HCT116 (cell line): ENCODE results near the gene CDK7. TPM values are rescaled to one million over a fixed set of nuclear protein-coding genes. Genes with fewer than 3 reads are reported as not detected.
"Not testable (repeated sequence)": the region's sequence is repeated elsewhere in the genome, so short reads cannot be mapped to it uniquely, and the experiment has no call there.

Source experiments
- ATAC-seq: fragments of 200-7000 bp; cut with Tn5 transposase; 2 replicates; pipeline ENCODE4 v1.9.1; 2020; ENCODE audit warnings: mild to moderate bottlenecking, moderate library complexity
- BruUV-seq: library from RNA; stranded (reverse); fragments of 400-500 nt; replicated peaks from 2 replicates; lab custom pipeline; 2021; lab: Mats Ljungman, UMichigan
- CTCF ChIA-PET: fragments of 300-600 bp; sonication (Branson Sonifier 250); formaldehyde crosslinking; loops from one replicate; lab custom pipeline; 2021; ENCODE audit warnings: antibody characterized with exemption; lab: Charles Lee
- POLR2A ChIA-PET: fragments of 300-600, 350-600 bp; sonication (Branson Sonifier 250); formaldehyde crosslinking; loops from one replicate; lab custom pipeline; 2021; ENCODE audit warnings: antibody characterized with exemption; lab: Charles Lee
- RAD21 ChIA-PET, 2 experiments: fragments of 300-600 bp; sonication (Branson Sonifier 250); formaldehyde crosslinking; loops; one replicate each; lab custom pipeline; 2023; ENCODE audit warnings: low total read pairs in 2 of 2; ENCODE audit not compliant: uncharacterized antibody in 2 of 2, unreplicated experiment in 2 of 2, low non-redundant PET in 1 of 2; lab: Charles Lee
- DNase-seq: peaks from one replicate; pipeline ENCODE4 v3.0.0-alpha.2; 2010; ENCODE audit warnings: low read depth, low spot score
- H2AFZ ChIP-seq: fragments of 200-600 bp; shearing (Covaris generic), sonication (generic); 2 replicates; pipeline ENCODE4 v1.6.1; 2017; ENCODE audit warnings: low read depth, mixed run types, mixed read lengths, antibody characterized with exemption, low read length; ENCODE audit not compliant: poor library complexity, severe bottlenecking
- H3K27ac ChIP-seq: 2 replicates; pipeline ENCODE4 v1.5.1; 2012; ENCODE audit warnings: low read depth, low read length
- H3K27me3 ChIP-seq: fragments of 200-600 bp; sonication (generic); 2 replicates; pipeline ENCODE4 v1.6.1; 2016; ENCODE audit warnings: mixed run types, low read length, mixed read lengths; ENCODE audit not compliant: insufficient read depth
- H3K36me3 ChIP-seq, 2 experiments: fragments of 200-500 bp in 1 of 2; fragments of 200-600 bp in 1 of 2; sonication (Bioruptor generic) in 1 of 2; sonication (generic) in 1 of 2; 2 replicates each; pipeline versions ENCODE4 v1.5.1 to v1.6.1; 2014 to 2016; ENCODE audit warnings: low read length in 2 of 2, inconsistent platforms in 1 of 2, mixed read lengths in 1 of 2, mixed run types in 1 of 2; ENCODE audit not compliant: insufficient read depth in 2 of 2, control insufficient read depth in 1 of 2
- H3K4me1 ChIP-seq, 2 experiments: fragments of 200-600 bp in 1 of 2; sonication (generic) in 1 of 2; 2 replicates each; pipeline versions ENCODE4 v1.5.1 to v1.6.1; 2012 to 2017; ENCODE audit warnings: low read length in 2 of 2, inconsistent platforms in 1 of 2, mild to moderate bottlenecking in 1 of 2, mixed read lengths in 1 of 2, mixed run types in 1 of 2, moderate library complexity in 1 of 2; ENCODE audit not compliant: insufficient read depth in 2 of 2, control insufficient read depth in 1 of 2
- H3K4me2 ChIP-seq: fragments of 200-600 bp; sonication (generic); 2 replicates; pipeline ENCODE4 v1.6.1; 2017; ENCODE audit warnings: mixed run types, low read length, mixed read lengths
- H3K4me3 ChIP-seq, 2 experiments: fragments of 200-600 bp in 1 of 2; sonication (generic) in 1 of 2; replicated peaks in 1 of 2; 2 replicates each; pipeline ENCODE4 v1.5.1; 2011 to 2016; ENCODE audit warnings: low read length in 2 of 2, control low read depth in 1 of 2, low read depth in 1 of 2, mild to moderate bottlenecking in 1 of 2, mixed read lengths in 1 of 2, mixed run types in 1 of 2
- H3K79me2 ChIP-seq: fragments of 200-600 bp; sonication (generic); 2 replicates; pipeline ENCODE4 v1.6.1; 2017; ENCODE audit warnings: mild to moderate bottlenecking, mixed run types, low read length, moderate library complexity, mixed read lengths; ENCODE audit not compliant: insufficient read depth
- H3K9ac ChIP-seq: fragments of 200-600 bp; sonication (generic); 2 replicates; pipeline ENCODE4 v1.6.1; 2016; ENCODE audit warnings: low read length, mixed read lengths
- H3K9me2 ChIP-seq: fragments of 200-600 bp; sonication (generic), shearing (Covaris generic); 2 replicates; pipeline ENCODE4 v1.6.1; 2017; ENCODE audit warnings: mixed run types, mild to moderate bottlenecking, moderate library complexity; ENCODE audit not compliant: insufficient read depth
- H3K9me3 ChIP-seq, 2 experiments: fragments of 200-500 bp in 1 of 2; fragments of 200-600 bp in 1 of 2; sonication (Bioruptor generic) in 1 of 2; sonication (generic) in 1 of 2; 2 replicates each; pipeline ENCODE4 v1.6.1; 2014 to 2017; ENCODE audit warnings: low read length in 2 of 2, mixed read lengths in 2 of 2, inconsistent platforms in 1 of 2, low read depth in 1 of 2, mild to moderate bottlenecking in 1 of 2, mixed run types in 1 of 2, moderate library complexity in 1 of 2; ENCODE audit not compliant: control insufficient read depth in 1 of 2, insufficient read depth in 1 of 2
- H4K20me1 ChIP-seq: fragments of 200-600 bp; sonication (generic), shearing (Covaris generic); 2 replicates; pipeline ENCODE4 v1.6.1; 2017; ENCODE audit warnings: mixed run types, mild to moderate bottlenecking, moderate library complexity; ENCODE audit not compliant: insufficient read depth
- CBX3 ChIP-seq: IDR thresholded peaks from 2 replicates; pipeline ENCODE4 v1.6.1; 2012; ENCODE audit warnings: low read depth
- EGR1 ChIP-seq: IDR thresholded peaks from 2 replicates; pipeline ENCODE4 v1.6.1; 2012; ENCODE audit warnings: low read depth
- EZH2phosphoT487 ChIP-seq: fragments of 200-600 bp; IDR thresholded peaks from 2 replicates; pipeline ENCODE4 v1.6.1; 2018; ENCODE audit warnings: antibody characterized with exemption, borderline replicate concordance
- FOSL1 ChIP-seq: IDR thresholded peaks from 2 replicates; pipeline ENCODE4 v1.6.1; 2012; ENCODE audit warnings: low read depth
- JUND ChIP-seq: IDR thresholded peaks from 2 replicates; pipeline ENCODE4 v1.6.1; 2012
- SRF ChIP-seq: IDR thresholded peaks from 2 replicates; pipeline ENCODE4 v1.6.1; 2012; ENCODE audit warnings: low read depth
- TCF7L2 ChIP-seq: IDR thresholded peaks from 2 replicates; pipeline ENCODE4 v1.7.0; 2011; ENCODE audit warnings: borderline replicate concordance, inconsistent platforms; ENCODE audit not compliant: insufficient read depth, insufficient read length; ENCODE audit errors: extremely low read depth
- YY1 ChIP-seq: IDR thresholded peaks from 2 replicates; pipeline ENCODE4 v1.6.1; 2011; ENCODE audit warnings: low read length, low read depth, moderate library complexity, mild to moderate bottlenecking; ENCODE audit not compliant: insufficient replicate concordance; ENCODE audit errors: extremely low read depth
- ZFX ChIP-seq: fragments of 450-650 bp; IDR thresholded peaks from 2 replicates; pipeline ENCODE4 v1.6.1; 2017
- ZNF274 ChIP-seq: fragments of 200-500 bp; sonication (Bioruptor generic); IDR thresholded peaks from 2 replicates; pipeline ENCODE4 v1.6.1; 2014; ENCODE audit warnings: mild to moderate bottlenecking, low read depth, low read length, inconsistent platforms
- intact Hi-C: fragments of 100-400 bp; cut with micrococcal nuclease; formaldehyde crosslinking; loops from 2 replicates; pipeline ENCODE4 v1.10.0; 2022
- total RNA-seq: library from RNA; stranded (reverse); gene quantifications from one replicate; pipeline ENCODE4 v1.2.1, GENCODE V29; 2021; ENCODE audit not compliant: unreplicated experiment
- TF ChIP-seq, protein P1 (sequence below): IDR thresholded peaks from 2 replicates; pipeline ENCODE4 v1.6.1; 2012; ENCODE audit warnings: low read depth
- TF ChIP-seq, protein P2 (sequence below): IDR thresholded peaks from 2 replicates; pipeline ENCODE4 v1.6.1; 2012

The CDK7 gene
- total RNA-seq, 1 experiment from 2014 or later = 67.0 TPM

DNA sequence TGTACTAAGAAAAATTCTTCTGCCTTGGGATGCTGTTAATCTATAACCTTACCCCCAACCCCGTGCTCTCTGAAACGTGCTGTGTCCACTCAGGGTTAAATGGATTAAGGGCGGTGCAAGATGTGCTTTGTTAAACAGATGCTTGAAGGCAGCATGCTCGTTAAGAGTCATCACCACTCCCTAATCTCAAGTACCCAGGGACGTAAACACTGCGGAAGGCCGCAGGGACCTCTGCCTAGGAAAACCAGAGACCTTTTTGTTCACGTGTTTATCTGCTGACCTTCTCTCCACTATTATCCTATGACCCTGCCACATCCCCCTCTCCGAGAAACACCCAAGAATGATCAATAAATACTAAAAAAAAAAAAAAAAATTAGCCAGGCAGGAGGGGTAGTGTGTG lies 13.9 kb upstream of the CDK7 start:
- H3K4me2 ChIP-seq, H3K27me3 ChIP-seq, H3K9me2 ChIP-seq, H4K20me1 ChIP-seq, H3K9me3 ChIP-seq, H3K9ac ChIP-seq, ATAC-seq, H2AFZ ChIP-seq, POLR2A ChIA-PET, intact Hi-C loops, H3K4me3 ChIP-seq, H3K27ac ChIP-seq, BruUV-seq, H3K36me3 ChIP-seq, CTCF ChIA-PET, RAD21 ChIA-PET, DNase-seq: not testable (repeated sequence)
- H3K79me2 ChIP-seq = peaks cover 37% of the 10 kb centered on the region
- peaks cover 8 to 17% of the 10 kb centered on the region in 2 experiments; a peak in 3 of 4 replicates for H3K4me1 ChIP-seq

DNA sequence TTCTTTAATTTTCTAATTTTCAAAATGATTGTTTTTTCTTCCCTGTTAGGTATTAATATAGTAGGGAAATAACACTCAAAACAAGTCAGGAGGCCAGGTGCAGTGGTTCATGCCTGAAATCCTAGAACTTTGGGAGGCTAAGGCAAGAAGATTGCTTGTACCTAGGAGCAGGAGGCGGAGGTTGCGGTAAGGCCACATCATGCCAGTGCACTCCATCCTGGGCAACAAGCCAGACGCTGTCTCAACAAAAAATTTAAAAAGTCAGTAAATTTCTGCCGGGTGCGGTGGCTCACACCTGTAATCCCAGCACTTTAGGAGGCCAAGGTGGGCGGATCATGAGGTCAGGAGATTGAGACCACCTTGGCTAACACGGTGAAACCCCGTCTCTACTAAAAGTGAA lies 10.2 kb upstream of the CDK7 start:
- no peak overlapping the region for H3K27ac ChIP-seq
- RAD21 ChIA-PET = no interaction called here
- TF ChIP-seq ZFX (no peak), YY1 (no peak), ZNF274 (no peak), FOSL1 (no peak), CBX3 (no peak), SRF (no peak), JUND (no peak), TCF7L2 (no peak), EZH2phosphoT487 (no peak), EGR1 (no peak)
- TF ChIP-seq, protein P1, sequence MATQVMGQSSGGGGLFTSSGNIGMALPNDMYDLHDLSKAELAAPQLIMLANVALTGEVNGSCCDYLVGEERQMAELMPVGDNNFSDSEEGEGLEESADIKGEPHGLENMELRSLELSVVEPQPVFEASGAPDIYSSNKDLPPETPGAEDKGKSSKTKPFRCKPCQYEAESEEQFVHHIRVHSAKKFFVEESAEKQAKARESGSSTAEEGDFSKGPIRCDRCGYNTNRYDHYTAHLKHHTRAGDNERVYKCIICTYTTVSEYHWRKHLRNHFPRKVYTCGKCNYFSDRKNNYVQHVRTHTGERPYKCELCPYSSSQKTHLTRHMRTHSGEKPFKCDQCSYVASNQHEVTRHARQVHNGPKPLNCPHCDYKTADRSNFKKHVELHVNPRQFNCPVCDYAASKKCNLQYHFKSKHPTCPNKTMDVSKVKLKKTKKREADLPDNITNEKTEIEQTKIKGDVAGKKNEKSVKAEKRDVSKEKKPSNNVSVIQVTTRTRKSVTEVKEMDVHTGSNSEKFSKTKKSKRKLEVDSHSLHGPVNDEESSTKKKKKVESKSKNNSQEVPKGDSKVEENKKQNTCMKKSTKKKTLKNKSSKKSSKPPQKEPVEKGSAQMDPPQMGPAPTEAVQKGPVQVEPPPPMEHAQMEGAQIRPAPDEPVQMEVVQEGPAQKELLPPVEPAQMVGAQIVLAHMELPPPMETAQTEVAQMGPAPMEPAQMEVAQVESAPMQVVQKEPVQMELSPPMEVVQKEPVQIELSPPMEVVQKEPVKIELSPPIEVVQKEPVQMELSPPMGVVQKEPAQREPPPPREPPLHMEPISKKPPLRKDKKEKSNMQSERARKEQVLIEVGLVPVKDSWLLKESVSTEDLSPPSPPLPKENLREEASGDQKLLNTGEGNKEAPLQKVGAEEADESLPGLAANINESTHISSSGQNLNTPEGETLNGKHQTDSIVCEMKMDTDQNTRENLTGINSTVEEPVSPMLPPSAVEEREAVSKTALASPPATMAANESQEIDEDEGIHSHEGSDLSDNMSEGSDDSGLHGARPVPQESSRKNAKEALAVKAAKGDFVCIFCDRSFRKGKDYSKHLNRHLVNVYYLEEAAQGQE = no peak
- TF ChIP-seq, protein P2, sequence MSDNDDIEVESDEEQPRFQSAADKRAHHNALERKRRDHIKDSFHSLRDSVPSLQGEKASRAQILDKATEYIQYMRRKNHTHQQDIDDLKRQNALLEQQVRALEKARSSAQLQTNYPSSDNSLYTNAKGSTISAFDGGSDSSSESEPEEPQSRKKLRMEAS = no peak
- intact Hi-C loops = no loop called here
- ATAC-seq (no peak), DNase-seq (no peak)
- H3K9ac ChIP-seq = no peak overlapping the region
- CTCF ChIA-PET = no interaction called here
- no peaks in the 10 kb centered on the region for H4K20me1 ChIP-seq
- H3K36me3 ChIP-seq = peaks cover 8 to 9% of the 10 kb centered on the region in 2 experiments
- peaks cover 22% of the 10 kb centered on the region for H3K79me2 ChIP-seq
- H3K4me1 ChIP-seq = no peaks in the 10 kb centered on the region
- no peak overlapping the region for H3K4me3 ChIP-seq
- no peak overlapping the region for H3K4me2 ChIP-seq
- BruUV-seq = no TSS peak
- no peak overlapping the region for H2AFZ ChIP-seq
- POLR2A ChIA-PET = no interaction called here
- H3K27me3 ChIP-seq = no peaks in the 10 kb centered on the region
- no peaks in the 10 kb centered on the region for H3K9me3 ChIP-seq
- no peaks in the 10 kb centered on the region for H3K9me2 ChIP-seq
